Upper lobe of left lung (tissue), 6 donors: ENCODE measurements around the gene TMEM273. TPM values are rescaled to one million over a fixed set of nuclear protein-coding genes. Genes with fewer than 3 reads are reported as not detected.

Source experiments
- ATAC-seq, 2 donors: fragments of 200-7000 bp; cut with Tn5 transposase; one replicate each; pipeline ENCODE4 v1.9.1; 2022; ENCODE audit warnings: mild to moderate bottlenecking in 2 of 2, moderate library complexity in 2 of 2; ENCODE audit not compliant: low FRiP score in 2 of 2
- DNase-seq, 2 donors: peaks; one replicate each; pipeline ENCODE4 v3.0.0-alpha.2; 2019 to 2020
- H3K27ac ChIP-seq, 4 donors: fragments of 200-600 bp; sonication (generic); one replicate each; pipeline ENCODE4 v1.5.1; 2016 to 2019
- H3K27me3 ChIP-seq, 4 donors: fragments of 200-600 bp; sonication (generic); one replicate each; pipeline ENCODE4 v1.5.1; 2017 to 2019
- H3K36me3 ChIP-seq, 4 donors: fragments of 200-600 bp; sonication (generic); one replicate each; pipeline ENCODE4 v1.5.1; 2016 to 2019
- H3K4me1 ChIP-seq, 4 donors: fragments of 200-600 bp; sonication (generic); one replicate each; pipeline ENCODE4 v1.5.1; 2018 to 2019
- H3K4me3 ChIP-seq, 4 donors: fragments of 200-600 bp; sonication (generic); one replicate each; pipeline ENCODE4 v1.5.1; 2017 to 2019; ENCODE audit warnings: mild to moderate bottlenecking in 2 of 4, moderate library complexity in 1 of 4
- H3K9me3 ChIP-seq, 4 donors: fragments of 200-600 bp; sonication (generic); one replicate each; pipeline ENCODE4 v1.5.1; 2018 to 2019
- EP300 ChIP-seq, 4 donors: sonication (generic); formaldehyde crosslinking; IDR thresholded peaks; one replicate each; pipeline ENCODE4 v1.5.1; 2017; ENCODE audit warnings: antibody characterized with exemption in 4 of 4, control low read depth in 2 of 4
- POLR2A ChIP-seq, 4 donors: fragments of 450-650 bp; IDR thresholded peaks; one replicate each; pipeline ENCODE4 v1.5.1; 2016 to 2017; ENCODE audit warnings: antibody characterized with exemption in 4 of 4, mild to moderate bottlenecking in 2 of 4
- POLR2AphosphoS5 ChIP-seq, 2 donors: sonication (generic); formaldehyde crosslinking; IDR thresholded peaks; one replicate each; pipeline ENCODE4 v1.5.1; 2017; ENCODE audit warnings: antibody characterized with exemption in 2 of 2
- WGBS, 2 donors: methylation state at CpG; one replicate each; pipeline ENCODE4 v1.1.5; 2017 to 2018; 5-methylcytosine and 5-hydroxymethylcytosine counted together
- total RNA-seq, 6 donors: library from RNA; depleted of rRNA in 4 of 6; stranded (reverse); fragments of >200 nt in 4 of 6; gene quantifications; one replicate each; pipeline versions ENCODE4 v1.1.0 to v1.2.1, GENCODE V29; 2016 to 2021
- TF ChIP-seq, protein P1 (sequence below), 6 experiments: fragments of 450-650 bp in 4 of 6; fragments of 200-600 bp in 2 of 6; sonication (generic) in 2 of 6; IDR thresholded peaks; one replicate each; pipeline ENCODE4 v1.5.1; 2016 to 2019; ENCODE audit warnings: antibody characterized with exemption in 6 of 6
- donor health status: DM: no; HTN: no; CAD: no; lungs with moderate emphysema.
- donor health status: DM: no; HTN: yes; CAD: no; lungs with severe emphysema.

Gene TMEM273
- total RNA-seq, 6 donors from 2014 or later, result 12.3 to 52.3 (median 30.7) TPM

DNA sequence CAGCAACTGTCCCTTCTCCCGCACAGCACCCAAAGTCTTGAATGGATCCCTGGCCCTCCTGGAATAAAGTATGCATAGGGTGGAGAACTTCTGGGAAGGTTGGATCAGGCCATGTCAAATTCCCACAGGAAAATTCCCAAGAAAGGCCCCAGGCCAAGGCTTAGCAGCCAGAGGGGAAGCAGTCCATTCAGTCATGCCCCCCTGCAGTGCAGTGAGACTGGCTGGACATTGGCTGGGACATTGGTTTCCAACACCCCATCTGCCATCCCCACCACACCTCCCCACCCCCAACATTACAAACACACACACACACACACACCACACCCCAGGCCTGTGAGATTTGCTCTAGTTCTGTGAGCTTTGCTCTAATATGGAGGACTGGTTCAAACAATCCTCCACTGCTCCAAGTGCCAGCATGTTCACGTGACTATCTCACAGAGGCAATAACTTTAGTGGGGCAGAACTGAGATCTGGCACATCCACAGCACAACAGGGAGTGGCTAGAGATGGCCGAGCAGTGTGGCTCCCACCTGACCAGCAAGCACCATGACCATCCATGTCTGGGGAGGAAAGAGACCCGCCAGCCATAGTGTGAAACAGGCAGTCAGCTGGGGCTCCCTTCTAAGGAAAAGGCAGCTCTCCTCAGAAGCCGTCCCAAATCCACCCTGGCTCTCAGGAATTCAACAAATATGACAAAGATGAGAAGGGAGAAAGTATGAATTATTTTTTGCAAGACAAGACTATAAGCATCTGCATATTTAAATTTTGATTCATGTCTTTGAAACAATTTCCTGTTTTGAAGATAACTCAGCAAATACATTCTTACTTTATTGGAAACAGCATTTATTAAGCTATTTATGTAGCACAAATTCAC lies 47.6 kb downstream of the TMEM273 start:
- ATAC-seq, result no peak
- Histone ChIP-seq H3K9me3 (no peaks in the 10 kb centered on the region), H3K4me1 (peaks cover 0 to 15% (median 5%) of the 10 kb centered on the region in 4 donors), H3K36me3 (no peaks in the 10 kb centered on the region), H3K27me3 (no peaks in the 10 kb centered on the region), H3K4me3 (no peak overlapping the region), H3K27ac (peak overlapping the region in 2 of 4 donors; percentile 43 to 50)
- 81 to 88% methylated on average over 2 to 5 of the region's 5 CpGs for WGBS, 2 donors
- TF ChIP-seq POLR2A (IDR thresholded peaks at IDR 0.05) (no peak), EP300 (IDR thresholded peaks at IDR 0.05) (no peak), POLR2AphosphoS5 (IDR thresholded peaks at IDR 0.05) (no peak)
- TF ChIP-seq, protein P1, sequence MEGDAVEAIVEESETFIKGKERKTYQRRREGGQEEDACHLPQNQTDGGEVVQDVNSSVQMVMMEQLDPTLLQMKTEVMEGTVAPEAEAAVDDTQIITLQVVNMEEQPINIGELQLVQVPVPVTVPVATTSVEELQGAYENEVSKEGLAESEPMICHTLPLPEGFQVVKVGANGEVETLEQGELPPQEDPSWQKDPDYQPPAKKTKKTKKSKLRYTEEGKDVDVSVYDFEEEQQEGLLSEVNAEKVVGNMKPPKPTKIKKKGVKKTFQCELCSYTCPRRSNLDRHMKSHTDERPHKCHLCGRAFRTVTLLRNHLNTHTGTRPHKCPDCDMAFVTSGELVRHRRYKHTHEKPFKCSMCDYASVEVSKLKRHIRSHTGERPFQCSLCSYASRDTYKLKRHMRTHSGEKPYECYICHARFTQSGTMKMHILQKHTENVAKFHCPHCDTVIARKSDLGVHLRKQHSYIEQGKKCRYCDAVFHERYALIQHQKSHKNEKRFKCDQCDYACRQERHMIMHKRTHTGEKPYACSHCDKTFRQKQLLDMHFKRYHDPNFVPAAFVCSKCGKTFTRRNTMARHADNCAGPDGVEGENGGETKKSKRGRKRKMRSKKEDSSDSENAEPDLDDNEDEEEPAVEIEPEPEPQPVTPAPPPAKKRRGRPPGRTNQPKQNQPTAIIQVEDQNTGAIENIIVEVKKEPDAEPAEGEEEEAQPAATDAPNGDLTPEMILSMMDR (IDR thresholded peaks at IDR 0.05), result no peak
- DNase-seq, result no peak

DNA sequence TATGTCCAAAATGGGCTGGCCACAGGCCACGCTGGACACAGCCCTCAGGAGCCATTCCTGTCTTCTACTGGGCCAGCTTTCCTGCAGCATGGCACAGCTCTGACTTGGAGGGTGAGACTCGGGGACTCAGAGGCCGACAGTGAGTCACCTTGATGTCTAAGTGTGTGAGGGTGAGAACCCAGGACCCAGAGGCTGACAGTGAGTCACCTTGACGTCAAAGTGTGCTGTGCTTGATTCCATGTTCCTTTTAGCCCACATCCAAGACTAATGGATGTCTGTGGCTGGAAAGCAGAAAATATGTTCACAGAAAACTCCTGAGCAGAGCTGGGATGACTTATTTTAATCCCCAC lies 48.4 kb downstream of the TMEM273 start:
- peaks cover 0 to 19% (median 7%) of the 10 kb centered on the region in 4 donors for H3K4me1 ChIP-seq
- H3K27ac ChIP-seq, result peak overlapping the region; percentile 43 to 64 (median 53)
- TF ChIP-seq, protein P1 (IDR thresholded peaks at IDR 0.05), result no peak
- no peak for TF ChIP-seq POLR2AphosphoS5 (IDR thresholded peaks at IDR 0.05)
- TF ChIP-seq POLR2A (IDR thresholded peaks at IDR 0.05), result no peak
- TF ChIP-seq EP300 (IDR thresholded peaks at IDR 0.05), result no peak
- no peak overlapping the region for H3K4me3 ChIP-seq
- H3K27me3 ChIP-seq, result no peaks in the 10 kb centered on the region
- 90 to 92% methylated on average over 3 to 4 of the region's 4 CpGs for WGBS, 2 donors
- DNase-seq, result no peak
- H3K9me3 ChIP-seq, result no peaks in the 10 kb centered on the region
- peak; percentile 4 to 47 for ATAC-seq
- H3K36me3 ChIP-seq, result no peaks in the 10 kb centered on the region

DNA sequence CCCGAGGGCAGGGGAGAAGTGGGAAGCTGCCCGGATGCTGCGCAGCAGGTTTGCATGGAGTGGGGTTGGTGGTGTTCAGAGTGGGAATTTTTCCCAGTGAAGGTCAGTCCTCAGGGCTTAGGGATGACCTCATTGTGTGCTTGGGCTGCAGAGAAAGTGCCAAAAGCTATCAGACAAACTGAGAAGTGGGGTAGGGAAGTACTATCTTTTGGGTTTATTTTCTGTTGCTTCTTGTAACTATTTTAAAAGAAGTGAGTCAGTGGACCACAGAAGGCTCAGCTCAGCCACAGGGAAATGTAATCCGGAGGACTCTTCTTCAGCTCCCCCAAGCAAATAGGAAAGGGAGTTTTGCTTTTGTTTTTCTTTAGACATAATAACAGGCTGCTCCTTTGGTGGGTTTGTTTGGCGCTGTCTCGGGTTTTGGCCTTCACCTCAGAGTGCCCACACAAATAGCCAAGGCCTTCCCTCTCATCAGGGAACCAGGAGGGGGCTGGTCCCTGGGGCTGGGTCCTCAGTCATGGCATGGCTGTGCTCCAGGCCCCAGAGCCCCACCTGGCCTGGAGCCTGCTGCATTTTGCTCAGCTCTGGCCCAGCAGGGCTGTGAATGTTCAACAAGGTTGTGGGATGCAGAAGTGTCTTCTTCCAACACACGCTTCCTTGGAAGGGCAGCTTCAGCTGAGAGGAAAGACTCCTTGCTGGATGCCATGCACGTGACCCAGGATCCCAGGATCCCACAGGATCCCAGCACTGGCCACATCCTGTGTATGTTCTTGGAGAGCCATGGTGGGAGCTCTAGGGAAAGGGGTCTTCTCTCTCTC lies 49.0 kb downstream of the TMEM273 start:
- H3K4me1 ChIP-seq, result peaks cover 0 to 16% (median 6%) of the 10 kb centered on the region in 4 donors
- TF ChIP-seq, protein P1 (IDR thresholded peaks at IDR 0.05), result no peak
- TF ChIP-seq POLR2A (IDR thresholded peaks at IDR 0.05) (no peak), EP300 (IDR thresholded peaks at IDR 0.05) (no peak), POLR2AphosphoS5 (IDR thresholded peaks at IDR 0.05) (no peak)
- 43 to 67% methylated on average over 6 to 8 of the region's 8 CpGs for WGBS, 2 donors
- no peak for DNase-seq
- no peak overlapping the region for H3K4me3 ChIP-seq
- H3K27ac ChIP-seq, result peak overlapping the region; percentile 43 to 64 (median 53)
- no peaks in the 10 kb centered on the region for H3K36me3 ChIP-seq
- peak in 1 of 2 donors; percentile 85 for ATAC-seq
- H3K27me3 ChIP-seq, result no peaks in the 10 kb centered on the region
- H3K9me3 ChIP-seq, result no peaks in the 10 kb centered on the region

DNA sequence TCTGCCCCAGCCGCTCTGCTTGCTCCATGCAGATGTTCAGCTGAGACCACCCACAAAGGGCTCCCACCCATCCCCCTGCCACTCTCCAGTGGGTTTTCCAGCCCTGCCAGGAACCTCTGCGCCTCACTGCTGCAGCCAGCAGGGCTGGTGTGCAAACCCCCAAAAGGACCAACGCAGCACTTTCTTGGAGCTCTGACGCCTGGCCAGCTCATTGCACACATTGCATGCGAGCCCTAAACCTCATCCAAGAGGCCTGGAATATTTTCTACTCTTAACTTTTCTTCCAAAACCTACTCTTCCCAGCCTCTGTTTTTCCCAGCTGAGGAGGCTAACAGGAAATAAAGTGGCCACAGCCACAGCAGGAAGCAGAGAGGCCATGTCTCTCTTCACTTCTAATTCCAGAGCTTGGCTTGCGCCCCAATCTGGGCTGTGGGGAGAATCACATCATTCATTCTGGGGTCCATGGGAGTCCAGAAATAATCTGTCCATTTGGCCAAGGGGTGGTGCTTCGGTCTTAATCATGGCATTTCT lies 49.8 kb downstream of the TMEM273 start:
- no peak overlapping the region for H3K4me3 ChIP-seq
- peaks cover 0 to 14% (median 6%) of the 10 kb centered on the region in 4 donors for H3K4me1 ChIP-seq
- no peaks in the 10 kb centered on the region for H3K27me3 ChIP-seq
- WGBS, 2 donors, result 82 to 94% methylated on average over 7 of the region's 7 CpGs
- TF ChIP-seq EP300 (IDR thresholded peaks at IDR 0.05) (no peak), POLR2A (IDR thresholded peaks at IDR 0.05) (no peak), POLR2AphosphoS5 (IDR thresholded peaks at IDR 0.05) (no peak)
- TF ChIP-seq, protein P1 (IDR thresholded peaks at IDR 0.05), result no peak
- H3K9me3 ChIP-seq, result no peaks in the 10 kb centered on the region
- no peaks in the 10 kb centered on the region for H3K36me3 ChIP-seq
- ATAC-seq (peak in 1 of 2 donors; percentile 66), DNase-seq (peak in 1 of 2 donors; percentile 13)
- peak overlapping the region in 3 of 4 donors; percentile 43 to 64 (median 50) for H3K27ac ChIP-seq
